GM23338 (cell line): ENCODE results near the gene NEDD4. TPM values are rescaled to one million over a fixed set of nuclear protein-coding genes. Genes with fewer than 3 reads are reported as not detected.

Source experiments
- ATAC-seq: fragments of 200-7000 bp; cut with Tn5 transposase; 3 replicates; pipeline ENCODE4 v1.9.1; 2020
- DNase-seq: peaks from one replicate; pipeline ENCODE4 v3.0.0-alpha.2; 2015; ENCODE audit warnings: low spot score
- H2AFZ ChIP-seq: fragments of 200-600 bp; sonication (generic); 2 replicates; pipeline ENCODE4 v1.8.0; 2016; ENCODE audit warnings: antibody characterized with exemption, mild to moderate bottlenecking, moderate library complexity
- H3F3A ChIP-seq: fragments of 200-600 bp; sonication (generic); replicated peaks from 2 replicates; pipeline ENCODE4 v1.8.0; 2017; ENCODE audit warnings: antibody characterized with exemption, mixed run types, low read depth
- H3K27ac ChIP-seq: fragments of 200-600 bp; sonication (generic); 2 replicates; pipeline ENCODE4 v1.6.1; 2016; ENCODE audit warnings: low read depth
- H3K27me3 ChIP-seq: fragments of 200-600 bp; sonication (generic); 2 replicates; pipeline ENCODE4 v1.8.0; 2016; ENCODE audit warnings: mild to moderate bottlenecking, mixed run types, moderate library complexity; ENCODE audit not compliant: insufficient read depth
- H3K36me3 ChIP-seq: fragments of 200-600 bp; sonication (generic); 2 replicates; pipeline ENCODE4 v1.8.0; 2016; ENCODE audit warnings: mild to moderate bottlenecking; ENCODE audit not compliant: insufficient read depth
- H3K4me1 ChIP-seq: fragments of 200-600 bp; sonication (generic); 2 replicates; pipeline ENCODE4 v1.8.0; 2016; ENCODE audit warnings: mild to moderate bottlenecking, moderate library complexity; ENCODE audit not compliant: insufficient read depth
- H3K4me2 ChIP-seq: fragments of 200-600 bp; sonication (generic); 2 replicates; pipeline ENCODE4 v1.7.1; 2017; ENCODE audit warnings: mixed run types
- H3K4me3 ChIP-seq: fragments of 200-600 bp; sonication (generic); 2 replicates; pipeline ENCODE4 v1.6.1; 2016; ENCODE audit warnings: mixed run types
- H3K79me2 ChIP-seq: fragments of 200-600 bp; sonication (generic); replicated peaks from 2 replicates; pipeline ENCODE4 v1.8.0; 2017; ENCODE audit warnings: mild to moderate bottlenecking; ENCODE audit not compliant: insufficient read depth
- H3K9me2 ChIP-seq: fragments of 200-600 bp; sonication (generic); 2 replicates; pipeline ENCODE4 v1.8.0; 2017; ENCODE audit not compliant: insufficient read depth
- H4K20me1 ChIP-seq: fragments of 200-600 bp; sonication (generic); replicated peaks from 2 replicates; pipeline ENCODE4 v1.8.0; 2017; ENCODE audit warnings: mild to moderate bottlenecking; ENCODE audit not compliant: insufficient read depth
- H3K27ac Mint-ChIP-seq: 2 replicates; pipeline ENCODE4 v1.8.0; 2020; ENCODE audit warnings: inconsistent platforms, mild to moderate bottlenecking, moderate library complexity, mixed read lengths
- H3K27me3 Mint-ChIP-seq: 3 replicates; pipeline ENCODE4 v1.8.0; 2022; ENCODE audit warnings: low read depth, mild to moderate bottlenecking, moderate library complexity, mixed read lengths, inconsistent platforms; ENCODE audit not compliant: insufficient read depth, poor library complexity
- H3K36me3 Mint-ChIP-seq: 3 replicates; pipeline ENCODE4 v1.8.0; 2021; ENCODE audit warnings: low read depth, mild to moderate bottlenecking, inconsistent platforms, moderate library complexity, mixed read lengths
- H3K4me1 Mint-ChIP-seq: 3 replicates; pipeline ENCODE4 v1.8.0; 2020; ENCODE audit warnings: mild to moderate bottlenecking, inconsistent platforms, mixed read lengths
- H3K4me3 Mint-ChIP-seq: 3 replicates; pipeline ENCODE4 v1.8.0; 2021; ENCODE audit warnings: moderate library complexity, mild to moderate bottlenecking, inconsistent platforms, mixed read lengths
- H3K9me3 Mint-ChIP-seq: 3 replicates; pipeline ENCODE4 v1.8.0; 2020; ENCODE audit warnings: moderate library complexity, mild to moderate bottlenecking, inconsistent platforms, mixed read lengths
- EZH2phosphoT487 ChIP-seq: fragments of 200-600 bp; sonication (generic); IDR thresholded peaks from one replicate; pipeline ENCODE4 v1.8.1; 2018; ENCODE audit warnings: antibody characterized with exemption; ENCODE audit not compliant: unreplicated experiment
- JUNB ChIP-seq: IDR thresholded peaks from one replicate; pipeline ENCODE4 v1.6.1; 2016; ENCODE audit warnings: antibody characterized with exemption; ENCODE audit not compliant: unreplicated experiment
- POLR2AphosphoS5 ChIP-seq: IDR thresholded peaks from 2 replicates; pipeline ENCODE4 v1.6.1; 2016; ENCODE audit warnings: antibody characterized with exemption, low read depth
- REST ChIP-seq: IDR thresholded peaks from one replicate; pipeline ENCODE4 v1.6.1; 2018; ENCODE audit warnings: antibody characterized with exemption; ENCODE audit not compliant: unreplicated experiment
- STAT1 ChIP-seq: IDR thresholded peaks from one replicate; pipeline ENCODE4 v1.6.1; 2016; ENCODE audit warnings: antibody characterized with exemption; ENCODE audit not compliant: unreplicated experiment
- ZNF114 ChIP-seq: fragments of 250-450 bp; sonication (Bioruptor Pico); IDR thresholded peaks from 2 replicates; pipeline ENCODE4 v1.5.0; 2020; ENCODE audit warnings: mild to moderate bottlenecking, moderate library complexity
- ZNF331 ChIP-seq: fragments of 250-450 bp; sonication (Bioruptor Pico); IDR thresholded peaks from 2 replicates; pipeline ENCODE4 v1.5.0; 2020; ENCODE audit warnings: low read depth, mild to moderate bottlenecking, moderate library complexity
- polyA plus RNA-seq: library from polyadenylated mRNA; unstranded; fragments of >200 nt; fragmentation: Nextera tagmentation; extraction: Ambion mirVana; gene quantifications from 2 replicates; pipeline ENCODE4 v1.2.1, GENCODE V29; 2016
- total RNA-seq: library from RNA; depleted of rRNA; stranded (reverse); fragments of >200 nt; shearing (Covaris generic); gene quantifications from 2 replicates; pipeline ENCODE4 v1.2.3, GENCODE V29; 2014
- TF ChIP-seq, protein P1 (sequence below): fragments of 250-450 bp; sonication (Bioruptor Pico); IDR thresholded peaks from 2 replicates; pipeline ENCODE4 v1.5.0; 2020; ENCODE audit warnings: mild to moderate bottlenecking, moderate library complexity
- TF ChIP-seq, protein P2 (sequence below): IDR thresholded peaks from 2 replicates; pipeline ENCODE4 v1.6.1; 2016; ENCODE audit warnings: antibody characterized with exemption
- TF ChIP-seq, protein P3 (sequence below), 2 experiments: fragments of 200-600 bp in 1 of 2; sonication (generic) in 1 of 2; conservative IDR thresholded peaks; 2 replicates each; pipeline versions ENCODE4 v1.5.1 to v1.6.1; 2016 to 2017; ENCODE audit warnings: antibody characterized with exemption in 2 of 2, low read depth in 2 of 2, mild to moderate bottlenecking in 2 of 2, moderate library complexity in 1 of 2

The NEDD4 gene
- total and polyA plus RNA-seq, 2 experiments from 2014 or later, result 2.1 to 7.2 TPM

- TF ChIP-seq, protein P1, sequence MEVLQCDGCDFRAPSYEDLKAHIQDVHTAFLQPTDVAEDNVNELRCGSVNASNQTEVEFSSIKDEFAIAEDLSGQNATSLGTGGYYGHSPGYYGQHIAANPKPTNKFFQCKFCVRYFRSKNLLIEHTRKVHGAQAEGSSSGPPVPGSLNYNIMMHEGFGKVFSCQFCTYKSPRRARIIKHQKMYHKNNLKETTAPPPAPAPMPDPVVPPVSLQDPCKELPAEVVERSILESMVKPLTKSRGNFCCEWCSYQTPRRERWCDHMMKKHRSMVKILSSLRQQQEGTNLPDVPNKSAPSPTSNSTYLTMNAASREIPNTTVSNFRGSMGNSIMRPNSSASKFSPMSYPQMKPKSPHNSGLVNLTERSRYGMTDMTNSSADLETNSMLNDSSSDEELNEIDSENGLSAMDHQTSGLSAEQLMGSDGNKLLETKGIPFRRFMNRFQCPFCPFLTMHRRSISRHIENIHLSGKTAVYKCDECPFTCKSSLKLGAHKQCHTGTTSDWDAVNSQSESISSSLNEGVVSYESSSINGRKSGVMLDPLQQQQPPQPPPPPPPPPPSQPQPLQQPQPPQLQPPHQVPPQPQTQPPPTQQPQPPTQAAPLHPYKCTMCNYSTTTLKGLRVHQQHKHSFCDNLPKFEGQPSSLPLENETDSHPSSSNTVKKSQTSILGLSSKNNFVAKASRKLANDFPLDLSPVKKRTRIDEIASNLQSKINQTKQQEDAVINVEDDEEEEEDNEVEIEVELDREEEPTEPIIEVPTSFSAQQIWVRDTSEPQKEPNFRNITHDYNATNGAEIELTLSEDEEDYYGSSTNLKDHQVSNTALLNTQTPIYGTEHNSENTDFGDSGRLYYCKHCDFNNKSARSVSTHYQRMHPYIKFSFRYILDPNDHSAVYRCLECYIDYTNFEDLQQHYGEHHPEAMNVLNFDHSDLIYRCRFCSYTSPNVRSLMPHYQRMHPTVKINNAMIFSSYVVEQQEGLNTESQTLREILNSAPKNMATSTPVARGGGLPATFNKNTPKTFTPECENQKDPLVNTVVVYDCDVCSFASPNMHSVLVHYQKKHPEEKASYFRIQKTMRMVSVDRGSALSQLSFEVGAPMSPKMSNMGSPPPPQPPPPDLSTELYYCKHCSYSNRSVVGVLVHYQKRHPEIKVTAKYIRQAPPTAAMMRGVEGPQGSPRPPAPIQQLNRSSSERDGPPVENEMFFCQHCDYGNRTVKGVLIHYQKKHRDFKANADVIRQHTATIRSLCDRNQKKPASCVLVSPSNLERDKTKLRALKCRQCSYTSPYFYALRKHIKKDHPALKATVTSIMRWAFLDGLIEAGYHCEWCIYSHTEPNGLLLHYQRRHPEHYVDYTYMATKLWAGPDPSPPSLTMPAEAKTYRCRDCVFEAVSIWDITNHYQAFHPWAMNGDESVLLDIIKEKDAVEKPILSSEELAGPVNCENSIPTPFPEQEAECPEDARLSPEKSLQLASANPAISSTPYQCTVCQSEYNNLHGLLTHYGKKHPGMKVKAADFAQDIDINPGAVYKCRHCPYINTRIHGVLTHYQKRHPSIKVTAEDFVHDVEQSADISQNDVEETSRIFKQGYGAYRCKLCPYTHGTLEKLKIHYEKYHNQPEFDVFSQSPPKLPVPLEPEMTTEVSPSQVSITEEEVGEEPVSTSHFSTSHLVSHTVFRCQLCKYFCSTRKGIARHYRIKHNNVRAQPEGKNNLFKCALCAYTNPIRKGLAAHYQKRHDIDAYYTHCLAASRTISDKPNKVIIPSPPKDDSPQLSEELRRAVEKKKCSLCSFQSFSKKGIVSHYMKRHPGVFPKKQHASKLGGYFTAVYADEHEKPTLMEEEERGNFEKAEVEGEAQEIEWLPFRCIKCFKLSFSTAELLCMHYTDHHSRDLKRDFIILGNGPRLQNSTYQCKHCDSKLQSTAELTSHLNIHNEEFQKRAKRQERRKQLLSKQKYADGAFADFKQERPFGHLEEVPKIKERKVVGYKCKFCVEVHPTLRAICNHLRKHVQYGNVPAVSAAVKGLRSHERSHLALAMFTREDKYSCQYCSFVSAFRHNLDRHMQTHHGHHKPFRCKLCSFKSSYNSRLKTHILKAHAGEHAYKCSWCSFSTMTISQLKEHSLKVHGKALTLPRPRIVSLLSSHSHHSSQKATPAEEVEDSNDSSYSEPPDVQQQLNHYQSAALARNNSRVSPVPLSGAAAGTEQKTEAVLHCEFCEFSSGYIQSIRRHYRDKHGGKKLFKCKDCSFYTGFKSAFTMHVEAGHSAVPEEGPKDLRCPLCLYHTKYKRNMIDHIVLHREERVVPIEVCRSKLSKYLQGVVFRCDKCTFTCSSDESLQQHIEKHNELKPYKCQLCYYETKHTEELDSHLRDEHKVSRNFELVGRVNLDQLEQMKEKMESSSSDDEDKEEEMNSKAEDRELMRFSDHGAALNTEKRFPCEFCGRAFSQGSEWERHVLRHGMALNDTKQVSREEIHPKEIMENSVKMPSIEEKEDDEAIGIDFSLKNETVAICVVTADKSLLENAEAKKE, result no peak
- TF ChIP-seq ZNF331, result no peak
These were observed 35.1 kb downstream of the NEDD4 start (continued) for GRCh38 chr15:55958349-55958748.

DNA sequence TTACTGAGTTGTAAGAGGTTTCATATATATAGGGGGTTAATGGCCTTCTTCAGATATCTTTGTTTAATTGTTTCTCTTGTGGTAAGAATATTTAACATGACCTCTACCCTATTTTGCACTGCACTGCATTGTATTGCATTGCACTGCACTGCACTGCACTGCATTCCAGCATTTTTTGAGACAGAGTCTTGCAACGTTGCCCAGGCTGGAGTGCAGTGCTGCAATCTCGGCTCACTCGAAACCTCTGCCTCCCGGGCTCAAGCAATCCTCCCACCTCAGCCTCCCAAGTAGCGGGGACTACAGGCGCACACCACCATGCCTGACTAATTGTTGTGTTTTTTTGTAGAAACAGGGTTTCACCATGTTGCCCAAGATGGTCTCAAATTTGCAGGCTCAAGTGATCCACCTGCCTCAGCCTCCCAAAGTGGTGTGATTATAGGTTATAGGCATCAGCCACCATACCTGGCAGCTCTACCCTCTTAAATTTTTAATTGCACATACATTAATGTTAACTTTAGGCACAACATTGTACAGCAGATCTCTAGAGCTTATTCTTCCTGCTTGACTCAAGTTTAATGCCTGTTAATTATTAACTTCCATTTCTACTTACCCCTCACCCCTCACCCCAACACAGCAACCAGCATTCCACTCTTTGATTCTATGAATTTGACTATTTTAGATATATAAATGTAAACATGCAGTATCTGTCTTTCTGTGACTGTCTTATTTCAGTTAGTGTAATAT lies 38.4 kb downstream of the NEDD4 start:
- Mint-ChIP-seq H3K4me1 (peaks cover 5% of the 10 kb centered on the region; the same call in 2 of the 3 replicates), H3K4me3 (no peak overlapping the region), H3K9me3 (no peaks in the 10 kb centered on the region), H3K36me3 (no peaks in the 10 kb centered on the region), H3K27ac (no peak overlapping the region), H3K27me3 (no peaks in the 10 kb centered on the region)
- Histone ChIP-seq H3K9me2 (no peaks in the 10 kb centered on the region), H3K4me2 (no peak overlapping the region), H3K4me3 (no peak overlapping the region), H3F3A (no peaks in the 10 kb centered on the region), H3K27me3 (no peaks in the 10 kb centered on the region), H3K27ac (no peak overlapping the region), H3K36me3 (no peaks in the 10 kb centered on the region), H4K20me1 (no peaks in the 10 kb centered on the region), H2AFZ (no peak overlapping the region), H3K4me1 (no peaks in the 10 kb centered on the region), H3K79me2 (no peaks in the 10 kb centered on the region)
- ATAC-seq (no peak), DNase-seq (no peak)
- TF ChIP-seq EZH2phosphoT487, result no peak
- TF ChIP-seq JUNB, result no peak
- no peak for TF ChIP-seq ZNF331
- no peak for TF ChIP-seq POLR2AphosphoS5
- TF ChIP-seq, protein P2, sequence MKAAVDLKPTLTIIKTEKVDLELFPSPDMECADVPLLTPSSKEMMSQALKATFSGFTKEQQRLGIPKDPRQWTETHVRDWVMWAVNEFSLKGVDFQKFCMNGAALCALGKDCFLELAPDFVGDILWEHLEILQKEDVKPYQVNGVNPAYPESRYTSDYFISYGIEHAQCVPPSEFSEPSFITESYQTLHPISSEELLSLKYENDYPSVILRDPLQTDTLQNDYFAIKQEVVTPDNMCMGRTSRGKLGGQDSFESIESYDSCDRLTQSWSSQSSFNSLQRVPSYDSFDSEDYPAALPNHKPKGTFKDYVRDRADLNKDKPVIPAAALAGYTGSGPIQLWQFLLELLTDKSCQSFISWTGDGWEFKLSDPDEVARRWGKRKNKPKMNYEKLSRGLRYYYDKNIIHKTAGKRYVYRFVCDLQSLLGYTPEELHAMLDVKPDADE, result no peak
- TF ChIP-seq REST, result no peak
- TF ChIP-seq, protein P3, sequence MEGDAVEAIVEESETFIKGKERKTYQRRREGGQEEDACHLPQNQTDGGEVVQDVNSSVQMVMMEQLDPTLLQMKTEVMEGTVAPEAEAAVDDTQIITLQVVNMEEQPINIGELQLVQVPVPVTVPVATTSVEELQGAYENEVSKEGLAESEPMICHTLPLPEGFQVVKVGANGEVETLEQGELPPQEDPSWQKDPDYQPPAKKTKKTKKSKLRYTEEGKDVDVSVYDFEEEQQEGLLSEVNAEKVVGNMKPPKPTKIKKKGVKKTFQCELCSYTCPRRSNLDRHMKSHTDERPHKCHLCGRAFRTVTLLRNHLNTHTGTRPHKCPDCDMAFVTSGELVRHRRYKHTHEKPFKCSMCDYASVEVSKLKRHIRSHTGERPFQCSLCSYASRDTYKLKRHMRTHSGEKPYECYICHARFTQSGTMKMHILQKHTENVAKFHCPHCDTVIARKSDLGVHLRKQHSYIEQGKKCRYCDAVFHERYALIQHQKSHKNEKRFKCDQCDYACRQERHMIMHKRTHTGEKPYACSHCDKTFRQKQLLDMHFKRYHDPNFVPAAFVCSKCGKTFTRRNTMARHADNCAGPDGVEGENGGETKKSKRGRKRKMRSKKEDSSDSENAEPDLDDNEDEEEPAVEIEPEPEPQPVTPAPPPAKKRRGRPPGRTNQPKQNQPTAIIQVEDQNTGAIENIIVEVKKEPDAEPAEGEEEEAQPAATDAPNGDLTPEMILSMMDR (conservative IDR thresholded peaks at IDR 0.05; ENCODE audit: low read depth in 2 of 2), result no peak
- TF ChIP-seq STAT1, result no peak
- TF ChIP-seq ZNF114 (CRISPR knock-in tag), result no peak
